Fibroblast of the conjunctiva (primary cell): ENCODE data around the gene PDK1.
"Not testable (repeated sequence)": the region's sequence is repeated elsewhere in the genome, so short reads cannot be mapped to it uniquely, and the experiment has no call there.

Experiments
- DNase-seq: peaks from one replicate; pipeline ENCODE4 v3.0.0-alpha.2; 2010; ENCODE audit warnings: low read depth

The PDK1 gene

DNA sequence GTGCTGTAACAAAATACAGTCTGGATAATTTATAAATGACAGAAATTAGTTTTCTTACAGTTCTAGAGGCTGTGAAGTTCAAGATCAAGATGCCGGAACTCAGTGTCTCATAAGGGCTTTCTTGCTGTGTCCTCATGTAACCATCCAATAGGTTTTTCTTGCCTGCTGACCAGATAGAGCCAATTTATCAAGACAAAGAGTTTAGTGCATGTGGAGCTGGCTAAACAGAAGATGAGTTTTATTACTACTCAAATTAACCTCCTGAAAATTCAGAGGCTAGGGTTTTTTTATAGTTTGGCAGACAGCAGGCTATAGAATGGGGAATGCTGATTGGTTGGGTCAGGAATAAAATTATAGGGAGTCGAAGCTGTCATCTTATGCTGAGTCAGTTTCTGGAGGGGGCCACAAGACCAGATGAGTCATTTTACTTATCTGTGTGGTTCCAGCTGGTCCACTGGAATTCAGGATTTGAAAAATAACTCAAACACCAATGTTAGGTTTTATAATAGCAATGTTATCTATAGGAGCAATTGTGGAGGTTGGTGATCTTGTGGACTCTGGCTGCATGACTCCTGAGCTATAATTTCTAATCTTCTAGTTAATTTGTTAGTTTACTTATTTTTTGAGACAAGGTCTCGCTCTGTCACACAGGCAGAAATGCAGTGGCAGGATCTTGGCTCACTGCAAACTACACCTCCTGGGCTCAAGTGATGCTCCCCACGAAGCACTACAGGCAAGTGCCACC lies 3.2 kb upstream of the PDK1 start:
- DNase-seq = peak; percentile 50

GRCh38 chr2:172554352-172555271 lies 1.3 kb upstream of the PDK1 start:
- no peak for DNase-seq

- DNase-seq = no peak
These were observed 693 bp upstream of the PDK1 start for GRCh38 chr2:172555272-172555521.

- peak; percentile 63 for DNase-seq
These were observed 569 bp downstream of the PDK1 start for GRCh38 chr2:172556284-172557033.

GRCh38 chr2:172558372-172558771 lies 2.5 kb downstream of the PDK1 start:
- DNase-seq = no peak

DNA sequence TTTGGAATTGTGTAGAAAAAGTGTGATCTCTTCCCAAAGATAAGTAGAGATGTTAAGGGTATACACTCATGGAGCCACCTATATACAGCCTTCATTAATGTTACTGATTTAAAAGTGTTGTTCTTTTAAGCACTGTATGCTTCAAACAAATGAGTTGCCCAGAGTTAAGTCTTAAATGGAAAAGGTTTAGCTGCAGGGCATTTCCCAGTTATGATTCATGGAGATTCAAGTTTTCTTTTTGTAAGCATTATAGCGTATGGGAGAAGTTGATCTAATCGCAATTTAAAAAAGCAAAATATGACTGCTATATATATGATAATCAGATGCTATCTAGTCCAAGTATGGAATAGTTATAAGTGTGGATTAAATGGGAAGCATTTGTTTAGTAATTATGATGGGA lies 4.8 kb downstream of the PDK1 start:
- no peak for DNase-seq

- no peak for DNase-seq
These were observed 5.4 kb downstream of the PDK1 start for GRCh38 chr2:172561270-172561669.

- DNase-seq = no peak
These were observed 6.4 kb downstream of the PDK1 start for GRCh38 chr2:172562298-172562697.

DNA sequence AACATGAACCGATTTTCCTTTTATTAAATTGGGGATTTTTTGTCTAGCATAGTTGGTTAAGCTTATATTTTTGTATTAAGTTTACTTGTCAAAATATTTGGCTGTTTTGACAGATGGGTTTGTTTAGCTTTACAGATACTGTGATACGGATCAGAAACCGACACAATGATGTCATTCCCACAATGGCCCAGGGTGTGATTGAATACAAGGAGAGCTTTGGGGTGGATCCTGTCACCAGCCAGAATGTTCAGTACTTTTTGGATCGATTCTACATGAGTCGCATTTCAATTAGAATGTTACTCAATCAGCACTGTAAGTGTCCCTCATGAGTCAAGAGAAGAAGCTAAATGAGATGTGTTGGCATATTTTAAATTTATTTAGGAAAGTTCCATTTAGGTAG lies 8.5 kb downstream of the PDK1 start:
- no peak for DNase-seq

DNA sequence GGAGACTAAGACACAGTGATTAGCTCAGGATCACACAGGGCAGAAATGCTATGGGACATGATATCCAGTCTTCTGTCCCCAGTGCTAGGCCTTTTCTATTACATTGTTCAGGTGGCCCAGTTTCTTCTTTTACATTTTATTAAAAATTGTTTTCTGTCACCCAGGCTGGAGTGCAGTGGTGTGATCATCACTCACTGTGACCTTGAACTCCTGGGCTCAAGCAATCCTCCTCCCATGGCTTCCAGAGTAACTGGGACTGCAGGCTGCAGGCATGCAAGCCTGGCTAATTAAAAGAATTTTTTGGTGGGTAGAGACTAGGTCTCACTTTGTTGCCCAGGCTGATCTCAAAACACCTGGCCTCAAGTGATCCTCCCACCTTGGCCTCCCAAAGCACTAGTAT lies 15.4 kb downstream of the PDK1 start:
- no peak for DNase-seq

DNA sequence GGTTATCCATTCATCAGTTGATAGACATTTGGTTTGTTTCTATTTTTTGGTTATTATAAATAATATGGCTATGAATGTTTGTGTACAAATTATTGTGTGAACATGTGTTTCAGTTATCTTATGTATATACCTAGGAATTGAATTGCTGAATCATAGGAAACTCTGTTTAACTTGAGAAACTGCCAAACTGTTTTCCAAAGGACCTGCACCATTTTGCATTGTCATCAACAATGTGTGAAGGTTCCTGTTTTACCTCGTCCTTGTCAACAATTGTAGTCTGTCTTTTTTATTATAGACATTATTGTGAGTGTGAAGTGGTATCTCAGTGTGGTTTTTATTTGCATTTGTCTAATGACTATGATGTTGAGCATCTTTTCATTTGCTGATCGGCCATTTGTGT lies 17.1 kb downstream of the PDK1 start:
- no peak for DNase-seq

- no peak for DNase-seq
These were observed 19.1 kb downstream of the PDK1 start for GRCh38 chr2:172574965-172575364.

- DNase-seq = no peak
These were observed 22.2 kb downstream of the PDK1 start for GRCh38 chr2:172578054-172578453.

- no peak for DNase-seq
These were observed 23.1 kb downstream of the PDK1 start for GRCh38 chr2:172578860-172579512.

DNA sequence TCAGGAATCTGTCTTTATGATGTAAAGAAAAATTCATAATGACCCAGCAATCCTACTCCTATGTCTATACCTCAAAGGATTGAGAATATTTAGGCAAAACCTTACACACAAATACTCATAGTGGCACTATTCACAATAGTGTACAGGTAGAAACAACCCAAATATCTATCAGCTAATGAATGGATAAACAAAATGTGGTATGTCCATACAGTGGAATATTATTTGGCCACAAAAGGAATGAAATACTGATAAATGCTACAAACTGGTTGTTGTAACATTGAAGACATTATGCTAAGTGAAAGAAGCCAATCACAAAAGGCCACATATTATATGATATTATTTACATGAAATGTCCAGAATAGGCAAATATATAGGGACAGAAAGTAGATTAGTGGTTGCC lies 24.7 kb downstream of the PDK1 start:
- no peak for DNase-seq

DNA sequence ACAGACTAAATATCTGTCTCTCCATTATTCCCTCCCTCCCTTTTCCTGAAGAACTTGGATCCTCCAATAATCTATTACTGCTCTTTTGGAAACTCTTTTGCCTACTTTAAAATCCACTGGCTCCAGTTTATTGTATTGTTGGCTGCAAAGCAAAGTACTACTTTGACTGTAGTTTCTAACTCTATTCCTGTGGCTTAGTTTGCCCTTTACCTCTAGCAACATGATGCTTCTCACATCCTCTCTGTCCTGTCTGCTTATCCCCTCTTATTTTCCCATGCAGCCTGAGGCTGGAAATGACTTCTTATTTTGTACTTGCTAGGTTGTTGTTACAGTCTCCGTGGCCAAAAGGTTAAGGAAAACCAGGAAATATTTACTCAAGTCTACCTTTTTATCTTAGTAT lies 26.8 kb downstream of the PDK1 start:
- DNase-seq = no peak

- no peak for DNase-seq
These were observed 30.5 kb downstream of the PDK1 start for GRCh38 chr2:172586245-172586891.

- DNase-seq = not testable (repeated sequence)
These were observed 31.3 kb downstream of the PDK1 start for GRCh38 chr2:172587231-172587630.

DNA sequence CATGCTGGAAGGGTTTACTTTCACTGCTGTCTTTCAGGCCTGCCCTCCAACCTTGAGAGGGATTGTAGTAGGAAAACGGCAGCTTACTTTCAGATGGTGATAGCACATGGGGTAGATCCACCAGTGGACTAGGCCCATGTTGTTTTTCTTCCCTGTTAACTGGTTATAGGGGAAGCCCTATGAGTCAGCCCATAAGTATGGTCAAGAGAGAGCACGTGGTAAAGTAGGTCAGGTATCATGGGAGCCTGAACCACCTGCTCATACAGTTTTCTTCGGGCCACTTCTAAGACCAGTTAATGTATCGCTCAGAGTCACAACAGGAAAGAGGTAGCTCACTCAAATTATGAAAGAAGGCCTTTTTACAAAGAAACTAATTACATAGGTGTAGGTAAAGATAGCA lies 33.0 kb downstream of the PDK1 start:
- DNase-seq = no peak

- DNase-seq = not testable (repeated sequence)
These were observed 35.5 kb downstream of the PDK1 start for GRCh38 chr2:172591386-172591785.

DNA sequence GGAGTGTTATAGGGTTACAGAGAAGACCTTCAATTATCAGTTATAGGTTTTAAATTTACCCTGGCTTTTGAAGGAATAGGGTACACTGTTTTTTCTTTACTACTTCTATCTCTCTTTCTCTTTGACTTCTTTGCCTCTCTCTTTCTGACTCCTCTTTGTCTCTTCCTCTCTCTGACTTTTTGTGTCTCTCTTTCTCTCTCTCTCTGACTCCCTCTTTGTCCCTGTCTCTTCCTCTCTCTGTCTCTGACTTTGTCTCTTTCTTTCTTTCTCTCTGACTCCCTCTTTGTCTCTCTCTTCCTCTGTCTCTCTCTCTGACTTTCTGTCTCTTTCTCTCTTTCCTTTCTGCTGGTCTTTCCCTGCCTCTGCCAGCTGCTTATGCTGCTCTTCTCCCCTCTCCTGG lies 36.3 kb downstream of the PDK1 start:
- not testable (repeated sequence) for DNase-seq

DNA sequence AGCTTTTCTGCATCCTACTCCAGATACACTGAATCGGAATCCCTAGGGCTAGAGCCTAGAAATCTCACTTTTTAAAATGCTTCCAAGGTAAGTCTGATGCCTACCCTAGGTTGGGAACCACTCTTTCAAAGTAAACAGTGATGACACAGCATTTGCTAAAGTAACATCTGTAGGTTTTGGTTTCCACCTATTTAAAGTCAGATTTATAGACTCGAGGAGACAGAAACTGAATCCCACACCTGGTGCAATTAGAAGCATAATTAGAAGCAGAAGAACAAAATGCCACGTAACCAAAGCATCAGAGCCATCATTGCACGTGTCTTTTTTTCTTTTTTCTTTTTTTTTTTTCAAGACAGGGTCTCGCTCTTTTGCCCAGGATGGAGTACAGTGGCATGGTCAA lies 40.9 kb downstream of the PDK1 start:
- DNase-seq = no peak
